ENCODE results near the gene OR14A16. TPM values are rescaled to one million over a fixed set of nuclear protein-coding genes. Genes with fewer than 3 reads are reported as not detected.

Gene OR14A16, protein sequence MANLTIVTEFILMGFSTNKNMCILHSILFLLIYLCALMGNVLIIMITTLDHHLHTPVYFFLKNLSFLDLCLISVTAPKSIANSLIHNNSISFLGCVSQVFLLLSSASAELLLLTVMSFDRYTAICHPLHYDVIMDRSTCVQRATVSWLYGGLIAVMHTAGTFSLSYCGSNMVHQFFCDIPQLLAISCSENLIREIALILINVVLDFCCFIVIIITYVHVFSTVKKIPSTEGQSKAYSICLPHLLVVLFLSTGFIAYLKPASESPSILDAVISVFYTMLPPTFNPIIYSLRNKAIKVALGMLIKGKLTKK
- total RNA-seq (2021), result 0.15 TPM in 1 of 2 replicates, not detected in the other
- long read RNA-seq, result 0 reads

DNA sequence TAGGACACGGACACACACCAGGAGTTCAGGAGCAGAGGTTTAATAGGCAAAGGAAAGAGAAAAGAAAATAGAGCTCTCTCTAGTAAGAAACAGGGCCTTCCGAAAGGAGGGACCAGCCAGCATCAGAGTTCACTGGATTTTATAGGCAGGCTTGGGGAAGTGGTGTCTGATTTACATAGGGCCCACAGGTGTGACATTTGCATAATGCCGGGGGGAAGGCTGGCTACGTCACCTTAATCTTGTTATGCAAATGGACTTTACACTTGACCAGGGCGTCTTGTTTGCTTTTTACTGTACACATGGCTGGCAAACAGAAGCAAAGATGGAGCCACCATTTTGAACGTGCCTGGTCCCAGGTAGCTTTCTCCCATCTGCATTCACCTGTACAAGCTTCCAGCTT, at the start of gene OR14A16:
OR14A16 (minus strand) TSS at position 97 of the 400 bp plus-strand sequence. CDS start 8,390 bp downstream, outside the sequence.
- no peaks in the 10 kb centered on the region for H3K23me2 ChIP-seq (ENCODE audit: insufficient read length, low read depth, low read length, poor library complexity, severe bottlenecking)
- no peak within 1 kb of the TSS for H4K91ac ChIP-seq (ENCODE audit: insufficient read length, low read depth, low read length)
- no peaks in the 10 kb centered on the region for H3K27me3 Mint-ChIP-seq (ENCODE audit: low read depth)
- H2AFZ ChIP-seq (ENCODE audit: low read length), result no peak within 1 kb of the TSS
- H3K4me1 Mint-ChIP-seq, result peaks cover 14 to 22% of the 10 kb centered on the region in 2 experiments
- H3K9me3 ChIP-seq (ENCODE audit: control insufficient read depth, low read depth, low read length), result peaks cover 14% of the 10 kb centered on the region
- no peak within 1 kb of the TSS for H2AK5ac ChIP-seq (ENCODE audit: insufficient read length, low read length)
- no peak within 1 kb of the TSS for H3K4ac ChIP-seq (ENCODE audit: low read depth, low read length)
- no peak within 1 kb of the TSS for H2BK120ac ChIP-seq (ENCODE audit: low read depth, low read length, poor library complexity, severe bottlenecking)
- no peak within 1 kb of the TSS for H3T11ph ChIP-seq (ENCODE audit: low read length)
- no peak within 1 kb of the TSS for H3K56ac ChIP-seq (ENCODE audit: insufficient read length, low read depth, low read length)
- no CpG with 5 or more reads among the region's 6 CpGs for WGBS (ENCODE audit: extremely low coverage, insufficient read length, low lambda C conversion rate)
- no peak within 1 kb of the TSS for H4K8ac ChIP-seq (replicated peaks; ENCODE audit: insufficient read length, low read depth, low read length)
- no peak within 1 kb of the TSS for H3K27ac ChIP-seq (ENCODE audit: insufficient read length, low read depth, low read length)
- H2BK20ac ChIP-seq (ENCODE audit: low read depth, low read length, poor library complexity, severe bottlenecking), result no peak within 1 kb of the TSS
- peaks cover 27 to 43% of the 10 kb centered on the region in 2 experiments for H3K9me3 Mint-ChIP-seq
- H3K27me3 ChIP-seq (ENCODE audit: insufficient read depth, low read length), result no peaks in the 10 kb centered on the region
- H3K18ac ChIP-seq (ENCODE audit: insufficient read length, low read depth, low read length), result no peak within 1 kb of the TSS
- no peak for DNase-seq
- H3K27ac Mint-ChIP-seq, result peak within 1 kb of the TSS; percentile 44 to 94 (median 80); a peak in 4 of 7 replicates
- peaks cover 0 to 2% (median 1%) of the 10 kb centered on the region in 3 experiments; a peak in 2 of 7 replicates for H3K36me3 Mint-ChIP-seq (ENCODE audit: insufficient read depth in 1 of 3, low read depth in 3 of 3)
- H4K20me1 ChIP-seq (ENCODE audit: control insufficient read depth, insufficient read depth, insufficient read length), result no peaks in the 10 kb centered on the region
- H3K79me2 ChIP-seq (ENCODE audit: insufficient read depth, low read length), result no peaks in the 10 kb centered on the region
- H3K23ac ChIP-seq (ENCODE audit: insufficient read length, low read depth, low read length), result no peak within 1 kb of the TSS
- H3K4me3 Mint-ChIP-seq, result no peak within 1 kb of the TSS; a peak in 1 of 5 replicates
- no peak within 1 kb of the TSS for H2BK5ac ChIP-seq (ENCODE audit: insufficient read length, low read length)
- peak within 1 kb of the TSS; percentile 33 for H3K4me2 ChIP-seq (ENCODE audit: insufficient read depth, insufficient read length, low read length)
- no peak within 1 kb of the TSS for H4K5ac ChIP-seq (ENCODE audit: insufficient read length, low read depth, low read length)
- no peak within 1 kb of the TSS for H2BK12ac ChIP-seq (ENCODE audit: insufficient read length, low read depth, low read length)
- H3K14ac ChIP-seq (ENCODE audit: insufficient read depth, low read length), result no peak within 1 kb of the TSS
- H3K9ac ChIP-seq (ENCODE audit: extremely low read depth, insufficient read length, low read length), result no peak within 1 kb of the TSS
- TF ChIP-seq, protein P1, sequence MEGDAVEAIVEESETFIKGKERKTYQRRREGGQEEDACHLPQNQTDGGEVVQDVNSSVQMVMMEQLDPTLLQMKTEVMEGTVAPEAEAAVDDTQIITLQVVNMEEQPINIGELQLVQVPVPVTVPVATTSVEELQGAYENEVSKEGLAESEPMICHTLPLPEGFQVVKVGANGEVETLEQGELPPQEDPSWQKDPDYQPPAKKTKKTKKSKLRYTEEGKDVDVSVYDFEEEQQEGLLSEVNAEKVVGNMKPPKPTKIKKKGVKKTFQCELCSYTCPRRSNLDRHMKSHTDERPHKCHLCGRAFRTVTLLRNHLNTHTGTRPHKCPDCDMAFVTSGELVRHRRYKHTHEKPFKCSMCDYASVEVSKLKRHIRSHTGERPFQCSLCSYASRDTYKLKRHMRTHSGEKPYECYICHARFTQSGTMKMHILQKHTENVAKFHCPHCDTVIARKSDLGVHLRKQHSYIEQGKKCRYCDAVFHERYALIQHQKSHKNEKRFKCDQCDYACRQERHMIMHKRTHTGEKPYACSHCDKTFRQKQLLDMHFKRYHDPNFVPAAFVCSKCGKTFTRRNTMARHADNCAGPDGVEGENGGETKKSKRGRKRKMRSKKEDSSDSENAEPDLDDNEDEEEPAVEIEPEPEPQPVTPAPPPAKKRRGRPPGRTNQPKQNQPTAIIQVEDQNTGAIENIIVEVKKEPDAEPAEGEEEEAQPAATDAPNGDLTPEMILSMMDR (conservative IDR thresholded peaks at IDR 0.05), result no peak
- no peaks in the 10 kb centered on the region for H3K79me1 ChIP-seq (ENCODE audit: insufficient read depth, low read depth, low read length, poor library complexity, severe bottlenecking)
- H2BK15ac ChIP-seq (ENCODE audit: low read depth, low read length), result no peak within 1 kb of the TSS
- no peaks in the 10 kb centered on the region for H3K4me1 ChIP-seq (ENCODE audit: insufficient read depth, low read length)

Data from H9 (cell line).